H7 (cell line): Measurements from ENCODE around the gene BRSK1. TPM values are rescaled to one million over a fixed set of nuclear protein-coding genes. Genes with fewer than 3 reads are reported as not detected.
A peak's percentile ranks its signal among the peaks of the same experiment; 100 is the strongest.

Source experiments
- DNase-seq: peaks from one replicate; pipeline ENCODE4 v3.0.0; 2012
- H3K27me3 ChIP-seq: 2 replicates; pipeline ENCODE4 v1.6.0; 2011; ENCODE audit warnings: mild to moderate bottlenecking, low read length; ENCODE audit not compliant: control insufficient read depth, insufficient read depth
- H3K36me3 ChIP-seq: replicated peaks from 2 replicates; pipeline ENCODE4 v1.5.1; 2011; ENCODE audit warnings: low read length; ENCODE audit not compliant: control insufficient read depth, insufficient read depth
- H3K4me3 ChIP-seq: 2 replicates; pipeline ENCODE4 v1.5.1; 2011; ENCODE audit warnings: low read depth, mild to moderate bottlenecking, control low read depth, low read length, moderate library complexity; ENCODE audit not compliant: insufficient read depth
- total RNA-seq: library from RNA; depleted of rRNA; stranded (reverse); fragments of >200 nt; shearing (Covaris generic); gene quantifications from 2 replicates; pipeline ENCODE4 v1.2.3, GENCODE V29; 2014; rRNA removed

Gene BRSK1
- total RNA-seq, 1 experiment from 2014 or later, result 20.3 TPM

DNA sequence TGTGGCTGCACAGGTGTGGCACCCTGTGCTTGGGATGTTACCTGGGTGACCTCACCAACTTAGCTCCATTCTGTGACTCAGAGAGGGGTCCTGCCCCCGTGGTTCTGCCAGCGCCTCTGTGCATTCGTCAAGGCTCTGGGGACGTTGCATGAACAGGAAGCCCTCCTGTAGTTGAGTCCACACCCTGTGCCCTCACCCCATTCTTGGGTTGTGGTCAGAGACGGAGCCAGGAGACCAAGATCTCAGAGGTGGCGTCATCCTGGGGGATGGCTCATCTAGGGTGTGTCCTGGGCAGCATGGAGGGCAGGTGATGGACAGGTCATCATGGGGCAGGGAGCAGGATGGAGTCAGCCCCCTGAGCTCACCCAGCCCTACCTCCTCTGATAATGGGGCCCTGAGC lies 68.2 kb downstream of the BRSK1 start:
- Histone ChIP-seq H3K27me3 (peaks cover 50% of the 10 kb centered on the region), H3K36me3 (peaks cover 1% of the 10 kb centered on the region; the same call in 1 of the 2 replicates), H3K4me3 (no peak overlapping the region)
- DNase-seq, result peak; percentile 36

DNA sequence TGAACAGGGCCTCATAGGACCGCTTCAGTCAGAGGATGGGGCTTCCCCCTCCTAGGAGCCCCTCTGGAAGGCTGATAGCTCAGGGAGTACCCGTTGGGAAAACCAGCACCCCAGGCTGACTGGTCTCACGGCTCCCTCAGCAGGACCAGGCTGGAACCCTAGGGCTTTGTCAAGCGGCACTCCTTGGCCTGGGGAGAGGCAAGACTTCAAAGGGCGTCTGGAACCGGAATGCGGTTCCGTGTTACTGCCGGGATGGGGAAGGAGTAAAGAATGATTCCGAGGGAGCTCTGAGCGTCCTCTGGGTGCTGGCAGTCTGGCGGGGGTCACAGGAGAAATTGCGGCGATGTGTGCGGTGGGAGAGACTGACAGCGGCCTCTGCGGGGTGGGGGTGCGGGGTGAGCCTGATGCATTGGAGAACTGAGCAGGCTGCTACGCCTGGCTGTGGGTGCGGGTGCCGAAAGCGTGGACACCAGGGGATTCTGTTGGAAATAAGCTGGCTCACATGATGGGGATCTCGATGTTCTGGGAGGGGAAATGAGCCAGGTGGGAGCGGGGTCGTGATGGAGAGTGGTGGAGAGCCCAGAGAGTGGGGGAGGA lies 68.8 kb downstream of the BRSK1 start:
- H3K4me3 ChIP-seq, result no peak overlapping the region
- H3K36me3 ChIP-seq, result no peaks in the 10 kb centered on the region
- DNase-seq, result peak; percentile 43
- H3K27me3 ChIP-seq, result peaks cover 52% of the 10 kb centered on the region

DNA sequence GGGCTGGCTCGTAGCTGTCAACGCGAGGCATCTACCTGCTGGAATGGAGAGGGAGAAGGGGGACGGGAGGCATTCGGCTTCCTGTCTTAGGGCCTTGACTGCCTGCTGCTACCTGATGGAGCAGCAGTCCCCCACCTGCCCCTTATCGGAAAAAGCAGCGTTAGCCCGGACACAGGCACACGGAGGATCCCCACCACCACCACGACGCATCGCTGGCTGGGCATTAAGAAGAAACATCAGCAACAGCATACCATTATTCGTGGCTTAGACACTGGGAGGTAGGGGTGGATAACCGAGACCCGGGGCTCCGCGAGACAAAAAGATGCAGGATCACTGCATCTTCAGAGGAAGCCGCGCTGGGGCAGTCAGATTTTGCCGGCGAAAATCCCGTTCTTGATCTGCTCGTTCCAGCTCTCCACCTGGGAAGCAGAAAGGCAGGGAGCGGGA lies 69.6 kb downstream of the BRSK1 start:
- Histone ChIP-seq H3K4me3 (peak overlapping the region; percentile 54), H3K27me3 (peaks cover 52% of the 10 kb centered on the region), H3K36me3 (no peaks in the 10 kb centered on the region)
- no peak for DNase-seq

DNA sequence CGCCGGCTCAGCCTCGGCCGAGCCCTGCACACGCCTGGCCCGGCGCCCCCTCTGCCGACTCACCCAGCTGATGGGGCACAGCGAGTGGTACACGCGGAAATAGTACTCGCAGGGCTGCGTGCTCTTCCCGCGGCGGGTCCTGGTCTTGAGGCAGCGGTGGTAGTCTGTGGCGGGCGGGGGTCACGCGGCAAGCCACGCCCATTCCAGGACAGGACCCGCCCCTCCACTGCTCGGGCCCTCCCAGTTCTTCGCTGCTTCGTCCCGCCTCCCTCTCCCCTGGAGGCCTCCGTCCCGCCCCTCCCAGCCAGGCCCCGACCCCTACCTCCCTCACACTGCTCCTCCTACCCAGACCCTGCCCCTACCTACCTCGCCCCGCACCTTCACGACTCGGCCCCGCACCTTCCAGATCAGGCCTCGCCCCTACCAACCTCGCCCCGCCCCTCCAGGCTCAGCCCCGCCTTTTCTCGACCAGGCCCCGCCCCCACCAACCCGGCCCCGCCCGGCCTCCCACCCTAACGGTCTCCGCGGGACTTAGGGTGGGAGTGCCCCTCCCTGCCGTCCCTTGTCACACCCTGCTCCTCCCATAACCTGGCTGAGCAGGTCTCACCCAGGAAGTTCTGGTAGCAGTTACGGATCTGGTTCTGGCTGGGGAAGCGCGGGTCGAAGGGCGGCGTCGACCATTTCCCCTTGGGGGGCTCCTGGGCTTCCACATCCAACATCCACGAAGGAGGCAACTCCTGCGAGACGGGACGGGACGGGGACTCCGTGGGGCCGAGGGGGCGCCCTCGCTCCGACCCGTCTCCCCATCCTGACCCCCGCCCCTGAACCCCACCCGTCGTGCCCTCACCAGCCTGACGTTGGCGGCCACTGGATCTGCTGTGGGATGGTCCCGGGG lies 70.3 kb downstream of the BRSK1 start:
- peaks cover 52% of the 10 kb centered on the region for H3K27me3 ChIP-seq
- peak overlapping the region; percentile 54 for H3K4me3 ChIP-seq
- peak; percentile 99 for DNase-seq
- no peaks in the 10 kb centered on the region for H3K36me3 ChIP-seq

DNA sequence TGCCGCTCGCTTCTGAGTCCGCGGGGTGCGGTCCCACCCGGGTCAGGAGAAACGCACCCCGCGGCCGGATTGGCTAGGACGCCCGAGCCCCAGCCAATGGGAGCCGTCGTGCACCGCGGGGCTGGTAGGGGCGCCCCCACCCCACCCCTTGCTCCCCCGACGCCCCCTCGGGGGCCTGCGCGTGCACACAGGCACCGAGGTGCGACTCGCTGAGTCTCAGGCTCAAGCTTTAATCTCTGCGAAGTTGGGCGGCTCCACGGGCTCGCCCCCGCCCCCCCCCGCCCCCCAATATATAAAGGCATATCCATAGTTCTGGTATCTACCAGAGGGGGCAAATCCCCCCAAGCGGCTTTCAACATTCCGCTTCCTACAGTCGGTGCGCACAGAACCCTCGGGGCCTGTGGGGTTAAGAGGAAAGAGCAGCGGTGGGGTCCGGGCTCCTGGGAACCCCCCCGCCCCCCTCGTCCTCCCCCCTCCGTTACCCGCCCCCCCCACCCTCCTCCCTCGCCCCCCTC lies 71.0 kb downstream of the BRSK1 start, which contains the start of gene COX6B2:
COX6B2 (minus strand) TSS at position 22 of the 515 bp plus-strand sequence. CDS start 198 bp downstream, outside the sequence.
- Histone ChIP-seq H3K4me3 (peak within 1 kb of the TSS; percentile 54), H3K27me3 (peaks cover 52% of the 10 kb centered on the region), H3K36me3 (no peaks in the 10 kb centered on the region)
- DNase-seq, result peak; percentile 93

DNA sequence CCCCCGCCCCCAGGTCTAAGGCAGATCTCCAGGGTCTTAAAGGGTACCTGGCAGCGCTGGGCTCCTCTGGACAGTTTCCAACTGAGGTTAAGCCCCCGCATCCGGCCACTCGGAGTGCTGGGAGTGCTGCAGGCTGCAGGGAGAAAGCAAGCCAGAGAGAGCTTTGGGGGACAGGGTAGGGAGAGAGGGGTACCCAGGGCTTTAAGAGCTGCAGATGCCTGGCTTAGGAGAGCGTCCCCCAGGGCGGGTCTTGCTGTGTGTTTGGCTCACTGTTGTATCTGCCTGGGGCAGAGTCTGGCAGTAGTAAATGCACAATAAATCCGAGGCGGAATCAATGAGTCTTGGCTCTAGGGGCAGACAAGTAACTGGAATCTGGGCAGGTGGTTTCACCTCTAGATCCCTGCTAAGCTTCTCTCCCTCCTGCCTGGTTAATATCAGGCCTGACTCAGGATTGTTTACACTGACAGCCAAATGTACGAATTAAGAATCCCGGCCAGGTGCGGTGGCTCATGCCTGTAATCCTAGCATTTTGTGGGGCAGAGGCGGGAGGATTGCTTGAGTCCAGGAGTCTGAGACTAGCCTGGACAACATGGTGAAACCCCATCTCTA lies 71.5 kb downstream of the BRSK1 start:
- DNase-seq, result no peak
- H3K27me3 ChIP-seq, result peaks cover 52% of the 10 kb centered on the region
- no peaks in the 10 kb centered on the region for H3K36me3 ChIP-seq
- no peak overlapping the region for H3K4me3 ChIP-seq

DNA sequence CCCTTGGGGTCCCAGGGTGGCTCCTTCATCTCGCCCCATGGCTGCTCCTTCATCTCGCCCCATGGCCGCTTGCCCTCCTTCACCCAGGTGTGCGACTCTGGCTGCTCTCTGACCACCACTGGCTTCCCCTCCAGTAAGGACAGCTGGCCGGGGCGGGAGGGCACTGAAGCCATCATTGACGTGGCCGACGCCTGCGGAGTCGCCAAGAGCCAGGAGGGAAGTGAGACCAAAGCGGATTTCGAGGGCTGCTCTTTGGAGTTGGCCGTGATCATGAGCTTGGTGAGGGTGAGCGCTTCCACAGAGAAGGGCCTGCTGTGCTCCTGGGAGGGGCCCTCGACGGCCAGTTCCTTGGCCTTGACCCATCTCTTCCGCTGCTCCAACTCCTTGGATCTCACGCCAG lies 74.7 kb downstream of the BRSK1 start:
- no peaks in the 10 kb centered on the region for H3K36me3 ChIP-seq
- peak; percentile 39 for DNase-seq
- H3K27me3 ChIP-seq, result peaks cover 28% of the 10 kb centered on the region
- no peak overlapping the region for H3K4me3 ChIP-seq

DNA sequence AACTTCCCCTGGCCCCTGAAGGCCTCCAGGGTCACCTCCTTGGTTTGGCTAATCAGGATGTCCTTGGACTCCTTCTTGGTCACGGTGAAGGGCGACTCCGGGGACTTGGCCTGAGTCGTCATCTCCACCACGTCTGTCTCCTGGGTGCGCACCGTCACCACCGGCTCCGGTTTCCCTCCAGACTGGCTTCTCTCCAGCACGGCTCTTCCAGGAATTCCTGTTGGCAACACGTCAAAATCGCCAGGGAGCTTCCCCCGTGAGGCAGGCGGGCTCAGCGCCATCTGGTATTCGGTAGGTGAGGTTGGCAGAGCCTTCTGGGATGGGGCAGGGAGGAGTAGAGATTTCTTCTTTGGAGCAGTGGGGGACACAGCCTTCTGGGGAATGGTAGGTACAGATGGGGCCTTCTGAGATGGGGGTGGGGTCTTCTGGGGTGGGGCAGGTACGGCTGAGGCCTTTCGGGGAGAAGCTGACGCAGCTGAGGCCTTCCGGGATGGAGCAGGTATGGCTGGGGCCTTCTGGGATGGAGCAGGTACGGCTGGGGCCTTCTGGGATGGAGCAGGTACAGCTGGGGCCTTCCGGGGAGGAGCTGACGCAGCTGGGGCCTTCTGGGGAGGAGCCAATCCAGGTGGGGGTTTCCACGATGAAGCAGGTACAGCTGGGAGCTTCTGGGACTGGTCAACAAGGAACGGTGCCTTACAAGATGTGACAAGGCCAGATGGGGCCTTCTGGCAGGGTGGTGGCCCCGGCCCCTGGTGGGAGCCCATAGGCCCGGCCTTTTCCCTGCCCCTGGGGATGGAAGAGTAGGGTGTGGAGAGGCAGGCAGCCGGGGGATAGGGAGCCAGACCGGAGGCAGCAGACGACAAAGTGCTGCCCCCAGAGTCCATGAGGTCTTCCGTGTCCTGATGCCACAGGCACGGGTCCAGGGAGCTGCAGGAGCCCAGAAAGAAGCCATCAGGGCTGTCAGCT lies 75.4 kb downstream of the BRSK1 start:
- H3K27me3 ChIP-seq, result peaks cover 22% of the 10 kb centered on the region
- no peak overlapping the region for H3K4me3 ChIP-seq

DNA sequence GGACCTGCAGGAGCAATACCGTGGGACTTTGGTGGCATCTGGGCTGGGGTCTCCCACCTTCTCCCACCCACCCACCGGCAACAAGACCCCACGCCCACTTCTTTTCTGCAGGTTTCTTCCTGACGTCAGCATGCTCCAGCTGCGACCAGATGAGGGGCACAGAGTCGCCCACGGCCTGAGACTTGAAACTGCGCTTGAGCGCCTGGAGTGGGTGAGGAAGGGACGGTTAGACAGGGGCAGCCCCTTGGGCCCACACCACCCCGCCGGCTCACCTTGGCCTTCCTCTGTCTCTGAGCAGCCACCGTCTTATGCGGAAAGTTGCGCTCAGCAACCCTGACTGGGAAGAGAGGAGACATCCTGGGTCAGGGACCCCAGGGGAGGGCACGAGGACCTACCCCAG lies 77.1 kb downstream of the BRSK1 start:
- DNase-seq, result peak; percentile 43
- H3K4me3 ChIP-seq, result no peak overlapping the region
- H3K27me3 ChIP-seq, result peaks cover 6% of the 10 kb centered on the region
- no peaks in the 10 kb centered on the region for H3K36me3 ChIP-seq

More for the DNA sequence above, 75.4 kb downstream of the BRSK1 start:
- no peaks in the 10 kb centered on the region for H3K36me3 ChIP-seq
- DNase-seq, result peak; percentile 64

Other genes starting within 250 kb of the BRSK1 start
- not detected in 2 replicates for gene GP6, start 245.7 kb upstream of the BRSK1 start, total RNA-seq
- 21.2 and 24.4 TPM in 2 replicates for gene RDH13, start 220.8 kb upstream of the BRSK1 start, total RNA-seq
- gene EPS8L1, start 208.1 kb upstream of the BRSK1 start, total RNA-seq, result 20.0 and 22.9 TPM in 2 replicates
- gene PPP1R12C, start 166.4 kb upstream of the BRSK1 start, total RNA-seq, result 57.5 and 66.4 TPM in 2 replicates
- gene TNNT1, start 134.8 kb upstream of the BRSK1 start, total RNA-seq, result 33.8 and 44.8 TPM in 2 replicates
- 6.5 and 11.6 TPM in 2 replicates for gene TNNI3, start 126.3 kb upstream of the BRSK1 start, total RNA-seq
- gene DNAAF3, start 117.4 kb upstream of the BRSK1 start, total RNA-seq, result 0.15 and 2.2 TPM in 2 replicates
- gene SYT5, start 103.7 kb upstream of the BRSK1 start, total RNA-seq, result 0.26 and 0.31 TPM in 2 replicates
- 0.41 and 2.3 TPM in 2 replicates for gene PTPRH, start 74.5 kb upstream of the BRSK1 start, total RNA-seq
- gene TMEM86B, start 55.2 kb upstream of the BRSK1 start, total RNA-seq, result 1.2 and 1.7 TPM in 2 replicates
- gene PPP6R1, start 25.0 kb upstream of the BRSK1 start, total RNA-seq, result 51.7 and 53.1 TPM in 2 replicates
- 54.4 and 92.3 TPM in 2 replicates for gene HSPBP1, start 3.9 kb upstream of the BRSK1 start, total RNA-seq
- 0.24 TPM in 1 of 2 replicates, not detected in the other for gene TMEM150B, start 41.3 kb downstream of the BRSK1 start, total RNA-seq
- 36.1 and 58.9 TPM in 2 replicates for gene KMT5C, start 55.9 kb downstream of the BRSK1 start, total RNA-seq
- 0.17 and 0.30 TPM in 2 replicates for gene COX6B2, start 70.7 kb downstream of the BRSK1 start, total RNA-seq
- not detected in 2 replicates for gene GARIN5B, start 79.3 kb downstream of the BRSK1 start, total RNA-seq
- gene IL11, start 86.5 kb downstream of the BRSK1 start, total RNA-seq, result 0.59 and 1.2 TPM in 2 replicates
- gene TMEM190, start 92.8 kb downstream of the BRSK1 start, total RNA-seq, result not detected in 2 replicates
- 1.0 TPM in 1 of 2 replicates, not detected in the other for gene TMEM238, start 100.3 kb downstream of the BRSK1 start, total RNA-seq
- 458 and 505 TPM in 2 replicates for gene RPL28, start 101.9 kb downstream of the BRSK1 start, total RNA-seq
- 369 and 380 TPM in 2 replicates for gene UBE2S, start 123.8 kb downstream of the BRSK1 start, total RNA-seq
- 0.04 and 0.07 TPM in 2 replicates for gene SHISA7, start 159.3 kb downstream of the BRSK1 start, total RNA-seq
- gene ISOC2, start 177.6 kb downstream of the BRSK1 start, total RNA-seq, result 178 and 185 TPM in 2 replicates
- gene C19orf85, start 180.8 kb downstream of the BRSK1 start, total RNA-seq, result 1.6 and 3.7 TPM in 2 replicates
- 5.8 and 8.1 TPM in 2 replicates for gene ZNF628, start 192.6 kb downstream of the BRSK1 start, total RNA-seq
- 56.0 and 71.2 TPM in 2 replicates for gene NAT14, start 201.2 kb downstream of the BRSK1 start, total RNA-seq
- 0.48 and 0.87 TPM in 2 replicates for gene SSC5D, start 204.4 kb downstream of the BRSK1 start, total RNA-seq